Activated T-cell treated with anti-CD3 and anti-CD28 coated beads, Interleukin-2, amount 50 U/mL, for 48 hours (primary cell): Measurements from ENCODE around the gene RNASEH2C.

Source experiments
- DNase-seq, 2 experiments: peaks; one replicate each; pipeline ENCODE4 v3.0.0-alpha.2; 2020

RNASEH2C gene

DNA sequence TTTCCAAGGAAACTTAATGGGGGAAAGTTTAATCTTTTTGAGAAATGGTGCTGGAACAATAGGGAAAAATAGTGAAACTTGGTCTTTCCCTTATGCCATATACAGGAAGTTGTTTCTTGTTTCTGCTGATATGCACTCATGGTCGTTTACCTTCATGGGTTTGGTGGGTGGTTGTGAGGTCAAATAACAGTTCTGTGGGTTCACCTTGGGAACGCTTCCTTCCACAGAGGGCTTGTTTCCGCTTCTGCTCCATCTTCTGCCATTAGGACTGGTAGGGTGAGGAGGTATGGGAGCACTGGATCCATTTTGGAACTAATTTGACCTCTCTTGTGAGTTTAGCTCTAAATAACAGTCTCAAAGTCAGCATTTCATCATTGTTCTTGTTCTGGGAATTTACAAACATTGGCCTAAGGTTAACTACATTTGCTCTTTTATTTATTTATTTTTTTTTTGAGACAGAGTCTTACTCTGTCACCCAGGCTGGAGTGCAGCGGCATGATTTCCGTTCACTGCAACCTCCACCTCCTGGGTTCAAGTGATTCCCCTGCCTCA lies 40.3 kb downstream of the RNASEH2C start:
- DNase-seq, result no peak

DNA sequence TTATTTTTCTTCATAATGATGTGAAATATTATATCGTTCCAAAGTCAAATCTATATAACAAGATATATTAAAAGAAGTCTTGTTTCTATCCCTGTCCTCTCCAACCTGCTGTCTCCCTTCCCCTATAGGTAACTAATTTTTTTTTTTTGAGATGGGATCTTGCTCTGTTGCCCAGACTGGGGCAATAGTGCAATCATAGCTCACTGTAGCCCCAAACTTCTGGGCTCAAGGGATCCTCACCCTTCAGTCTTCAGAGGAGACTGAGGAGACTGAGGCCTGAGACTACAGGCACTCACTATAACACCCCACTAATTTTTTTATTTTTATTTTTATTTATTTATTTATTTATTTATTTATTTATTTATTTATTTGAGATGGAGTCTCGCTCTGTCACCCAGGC lies 47.6 kb downstream of the RNASEH2C start:
- DNase-seq, result no peak

DNA sequence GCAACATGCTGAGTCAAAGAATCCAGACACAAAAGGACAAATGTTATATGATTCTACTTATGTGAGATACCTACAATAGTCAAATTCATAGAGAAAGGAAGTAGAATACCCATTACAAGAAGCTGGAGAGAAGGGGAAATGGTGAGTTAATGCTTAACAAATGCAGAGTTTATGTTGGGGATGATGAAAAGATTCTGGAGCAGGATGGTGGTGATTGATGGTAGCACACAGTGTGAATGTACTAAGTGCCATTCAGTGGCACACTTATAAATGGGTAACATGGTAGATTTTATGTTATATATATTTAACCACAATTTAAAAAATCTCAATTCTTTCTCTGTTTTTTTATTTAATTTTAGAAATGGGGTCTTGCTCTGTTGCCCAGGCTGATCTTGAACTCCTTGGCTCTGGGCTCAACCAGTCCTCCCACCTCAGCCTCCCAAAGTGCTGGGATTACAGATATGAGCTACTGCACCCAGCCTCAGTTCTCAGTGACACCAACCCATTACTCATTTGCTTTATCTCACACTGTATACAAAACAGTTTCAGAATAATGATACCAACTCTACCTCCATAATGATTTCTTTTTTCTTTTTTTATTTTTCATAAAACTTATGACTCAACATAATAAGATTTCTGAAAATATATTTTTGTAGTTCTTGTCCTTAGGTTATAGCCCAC lies 48.3 kb downstream of the RNASEH2C start:
- no peak for DNase-seq
